ENCODE measurements around the gene ZSCAN32.

The ZSCAN32 gene

GRCh38 chr16:3389663-3390338, 11.0 kb downstream of the ZSCAN32 start:
- TF ChIP-seq CTCF (IDR thresholded peaks at IDR 0.05; ENCODE audit: low read depth, low read length) (no peak), MYC (IDR thresholded peaks at IDR 0.05; ENCODE audit: low read depth, low read length) (no peak), MAX (IDR thresholded peaks at IDR 0.05; ENCODE audit: low read depth, low read length) (no peak), POLR2A (IDR thresholded peaks at IDR 0.05; ENCODE audit: extremely low read depth, insufficient read length) (no peak)
- H3K4me3 ChIP-seq (ENCODE audit: low read depth, low read length) = no peak overlapping the region
- no peak for DNase-seq (ENCODE audit: low read depth)

- no peak for DNase-seq (ENCODE audit: low read depth)
- TF ChIP-seq CTCF (IDR thresholded peaks at IDR 0.05; ENCODE audit: low read depth, low read length) = no peak
- no peak for TF ChIP-seq MAX (IDR thresholded peaks at IDR 0.05; ENCODE audit: low read depth, low read length)
- TF ChIP-seq POLR2A (IDR thresholded peaks at IDR 0.05; ENCODE audit: extremely low read depth, insufficient read length) = no peak
- no peak for TF ChIP-seq MYC (IDR thresholded peaks at IDR 0.05; ENCODE audit: low read depth, low read length)
- no peak overlapping the region for H3K4me3 ChIP-seq (ENCODE audit: low read depth, low read length)
Measured at GRCh38 chr16:3388325-3388724, 12.5 kb downstream of the ZSCAN32 start.

GRCh38 chr16:3383045-3383448, 17.8 kb downstream of the ZSCAN32 start:
- no peak for DNase-seq (ENCODE audit: low read depth)
- no peak overlapping the region for H3K4me3 ChIP-seq (ENCODE audit: low read depth, low read length)
- no peak for TF ChIP-seq CTCF (IDR thresholded peaks at IDR 0.05; ENCODE audit: low read depth, low read length)
- TF ChIP-seq MAX (IDR thresholded peaks at IDR 0.05; ENCODE audit: low read depth, low read length) = no peak
- TF ChIP-seq MYC (IDR thresholded peaks at IDR 0.05; ENCODE audit: low read depth, low read length) = no peak

GRCh38 chr16:3377917-3378316, 22.9 kb downstream of the ZSCAN32 start:
- no peak for TF ChIP-seq MAX (IDR thresholded peaks at IDR 0.05; ENCODE audit: low read depth, low read length)
- no peak for TF ChIP-seq POLR2A (IDR thresholded peaks at IDR 0.05; ENCODE audit: extremely low read depth, insufficient read length)
- no peak for TF ChIP-seq CTCF (IDR thresholded peaks at IDR 0.05; ENCODE audit: low read depth, low read length)
- TF ChIP-seq MYC (IDR thresholded peaks at IDR 0.05; ENCODE audit: low read depth, low read length) = no peak
- no peak overlapping the region for H3K4me3 ChIP-seq (ENCODE audit: low read depth, low read length)
- DNase-seq (ENCODE audit: low read depth) = no peak

GRCh38 chr16:3375680-3376079, 25.1 kb downstream of the ZSCAN32 start:
- TF ChIP-seq MAX (IDR thresholded peaks at IDR 0.05; ENCODE audit: low read depth, low read length) (no peak), MYC (IDR thresholded peaks at IDR 0.05; ENCODE audit: low read depth, low read length) (no peak), CTCF (IDR thresholded peaks at IDR 0.05; ENCODE audit: low read depth, low read length) (no peak), POLR2A (IDR thresholded peaks at IDR 0.05; ENCODE audit: extremely low read depth, insufficient read length) (no peak)
- no peak overlapping the region for H3K4me3 ChIP-seq (ENCODE audit: low read depth, low read length)
- no peak for DNase-seq (ENCODE audit: low read depth)
